T-cell (primary cell): ENCODE results near the gene ULK4. TPM values are rescaled to one million over a fixed set of nuclear protein-coding genes. Genes with fewer than 3 reads are reported as not detected.

Source experiments
- ATAC-seq, 4 experiments: fragments of 200-7000 bp in 3 of 4; fragments of 150-1000 bp in 1 of 4; cut with Tn5 transposase; replicated peaks in 1 of 4; 1 replicate in 3 of 4; 2 replicates in 1 of 4; pipeline ENCODE4 v1.10.0; 2021; ENCODE audit warnings: moderate library complexity in 3 of 4, mild to moderate bottlenecking in 2 of 4, moderate number of reproducible peaks in 1 of 4
- CTCF ChIA-PET, 2 donors: fragments of 300-600 bp; sonication (Branson Sonifier 250); formaldehyde crosslinking; loops; one replicate each; lab custom pipeline; 2022; ENCODE audit warnings: antibody characterized with exemption in 2 of 2; lab: Charles Lee
- POLR2A ChIA-PET, 2 donors: fragments of 300-600 bp; sonication (Branson Sonifier 250); formaldehyde crosslinking; loops; one replicate each; lab custom pipeline; 2022; ENCODE audit warnings: antibody characterized with exemption in 2 of 2; lab: Charles Lee
- DNase-seq, 35 experiments: peaks; one replicate each; pipeline versions ENCODE4 v3.0.0 to v3.0.0-alpha.2; 2013 to 2023
- H3K27ac ChIP-seq: one replicate; pipeline ENCODE4 v1.5.1; 2013; ENCODE audit warnings: low read length
- H3K27me3 ChIP-seq, 2 experiments: replicated peaks in 1 of 2; 1 replicate in 1 of 2; 2 replicates in 1 of 2; pipeline versions ENCODE4 v1.6.1 to v1.7.0; 2013; ENCODE audit warnings: low read length in 1 of 2, mixed read lengths in 1 of 2; ENCODE audit not compliant: control insufficient read depth in 2 of 2, insufficient read depth in 2 of 2; ENCODE audit errors: extremely low read depth in 1 of 2
- H3K36me3 ChIP-seq, 2 donors: 1 replicate in 1 of 2; 2 replicates in 1 of 2; pipeline versions ENCODE4 v1.6.1 to v1.7.0; 2013; ENCODE audit warnings: low read length in 1 of 2; ENCODE audit not compliant: control insufficient read depth in 2 of 2, insufficient read depth in 1 of 2; ENCODE audit errors: extremely low read depth in 1 of 2
- H3K4me1 ChIP-seq, 2 experiments: 1 replicate in 1 of 2; 2 replicates in 1 of 2; pipeline versions ENCODE4 v1.6.1 to v1.7.0; 2013; ENCODE audit warnings: low read length in 2 of 2, mixed read lengths in 1 of 2; ENCODE audit not compliant: insufficient read depth in 2 of 2, control insufficient read depth in 1 of 2; ENCODE audit errors: extremely low read depth in 1 of 2
- H3K4me3 ChIP-seq, 2 donors: 1 replicate in 1 of 2; 2 replicates in 1 of 2; pipeline versions ENCODE4 v1.5.1 to v1.7.0; 2013; ENCODE audit warnings: mild to moderate bottlenecking in 2 of 2, low read length in 1 of 2, moderate library complexity in 1 of 2; ENCODE audit not compliant: control insufficient read depth in 1 of 2; ENCODE audit errors: extremely low read depth in 1 of 2
- H3K9me3 ChIP-seq: 2 replicates; pipeline ENCODE4 v1.7.0; 2013
- H3K27ac Mint-ChIP-seq, 2 donors: one replicate each; pipeline ENCODE4 v1.8.0; 2020 to 2021; ENCODE audit warnings: mild to moderate bottlenecking in 2 of 2, mixed read lengths in 2 of 2
- H3K27me3 Mint-ChIP-seq, 2 donors: one replicate each; pipeline ENCODE4 v1.8.0; 2021 to 2022; ENCODE audit warnings: mixed read lengths in 2 of 2
- H3K36me3 Mint-ChIP-seq: one replicate; pipeline ENCODE4 v1.8.0; 2021; ENCODE audit warnings: mixed read lengths
- H3K4me1 Mint-ChIP-seq, 3 donors: one replicate each; pipeline ENCODE4 v1.8.0; 2020 to 2022; ENCODE audit warnings: mixed read lengths in 3 of 3, mild to moderate bottlenecking in 1 of 3
- H3K4me3 Mint-ChIP-seq, 3 donors: one replicate each; pipeline ENCODE4 v1.8.0; 2020 to 2022; ENCODE audit warnings: mild to moderate bottlenecking in 3 of 3, mixed read lengths in 3 of 3, moderate library complexity in 3 of 3
- H3K9me3 Mint-ChIP-seq, 3 donors: one replicate each; pipeline ENCODE4 v1.8.0; 2020 to 2022; ENCODE audit warnings: mixed read lengths in 3 of 3
- WGBS: methylation state at CpG from one replicate; pipeline ENCODE4 v1.1.5; 2013; ENCODE audit warnings: missing lambda C conversion rate; ENCODE audit not compliant: insufficient coverage; 5-methylcytosine and 5-hydroxymethylcytosine counted together
- total RNA-seq, 35 experiments: library from RNA in 6 of 35; stranded (reverse) in 6 of 35; fragments of 120-200 nt in 1 of 35; gene quantifications; one replicate each; pipeline versions ENCODE4 v1.2.1 to v1.2.4 and lab custom pipeline; 2013 to 2026

ULK4 gene
- total RNA-seq, 5 donors from 2014 or later (not counting 1 experiment from before 2014, with no cell fraction given) = 17.5 to 28.2 (median 19.7) TPM

GRCh38 chr3:41297750-41298149, 664.2 kb downstream of the ULK4 start:
- Mint-ChIP-seq H3K36me3 (peaks cover 8% of the 10 kb centered on the region), H3K27ac (no peak overlapping the region), H3K9me3 (no peaks in the 10 kb centered on the region), H3K27me3 (no peaks in the 10 kb centered on the region), H3K4me3 (no peak overlapping the region), H3K4me1 (no peaks in the 10 kb centered on the region)
- no peaks in the 10 kb centered on the region for H3K9me3 ChIP-seq
- H3K27me3 ChIP-seq = no peaks in the 10 kb centered on the region
- no peak for ATAC-seq
- ChIA-PET POLR2A (no interaction called here), CTCF (no interaction called here)
- no peak for DNase-seq
- H3K36me3 ChIP-seq = no peaks in the 10 kb centered on the region
- H3K4me3 ChIP-seq = no peak overlapping the region
- WGBS = 100% methylated on average over 1 of the region's 1 CpG
- H3K27ac ChIP-seq = no peak overlapping the region
- no peaks in the 10 kb centered on the region for H3K4me1 ChIP-seq

GRCh38 chr3:41296556-41296955, 665.3 kb downstream of the ULK4 start:
- no peak for ATAC-seq

DNA sequence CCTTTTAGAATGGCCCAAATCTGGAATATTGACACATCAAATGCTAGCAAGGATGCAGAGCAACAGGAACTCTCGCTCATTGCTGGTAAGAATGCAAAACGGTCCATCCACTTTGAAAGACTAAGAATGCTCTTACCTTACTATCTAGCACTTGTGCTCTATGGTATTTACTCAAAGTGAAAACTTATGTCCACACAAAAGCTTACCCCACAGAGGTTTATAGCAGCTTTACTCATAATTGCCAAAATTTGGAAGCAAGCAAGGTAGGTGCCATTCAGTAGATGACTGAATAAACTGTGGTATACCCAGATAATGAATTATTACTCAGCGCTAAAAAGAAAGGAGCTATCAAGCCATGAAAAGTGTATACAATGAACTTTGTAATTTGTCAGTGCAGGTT, 666.2 kb downstream of the ULK4 start:
- peaks cover 8% of the 10 kb centered on the region for H3K36me3 Mint-ChIP-seq
- CTCF ChIA-PET = no interaction called here
- DNase-seq = no peak
- WGBS = 83% methylated on average over 3 of the region's 3 CpGs
- Histone ChIP-seq H3K27me3 (no peaks in the 10 kb centered on the region), H3K4me1 (no peaks in the 10 kb centered on the region), H3K27ac (no peak overlapping the region), H3K9me3 (no peaks in the 10 kb centered on the region), H3K4me3 (no peak overlapping the region), H3K36me3 (no peaks in the 10 kb centered on the region)
- no peak overlapping the region for H3K4me3 Mint-ChIP-seq
- H3K9me3 Mint-ChIP-seq = no peaks in the 10 kb centered on the region
- POLR2A ChIA-PET = no interaction called here
- H3K27me3 Mint-ChIP-seq = no peaks in the 10 kb centered on the region
- no peak for ATAC-seq
- H3K27ac Mint-ChIP-seq = no peak overlapping the region
- H3K4me1 Mint-ChIP-seq = no peaks in the 10 kb centered on the region

More at GRCh38 chr3:41296556-41296955, 665.3 kb downstream of the ULK4 start:
- ChIA-PET CTCF (no interaction called here), POLR2A (no interaction called here)
- 83% methylated on average over 2 of the region's 2 CpGs for WGBS
- H3K27ac ChIP-seq = no peak overlapping the region
- Mint-ChIP-seq H3K4me3 (no peak overlapping the region), H3K4me1 (no peaks in the 10 kb centered on the region), H3K9me3 (no peaks in the 10 kb centered on the region), H3K36me3 (peaks cover 8% of the 10 kb centered on the region), H3K27ac (no peak overlapping the region), H3K27me3 (no peaks in the 10 kb centered on the region)
- no peaks in the 10 kb centered on the region for H3K9me3 ChIP-seq
- no peak for DNase-seq
- H3K4me1 ChIP-seq = no peaks in the 10 kb centered on the region
- no peak overlapping the region for H3K4me3 ChIP-seq
- no peaks in the 10 kb centered on the region for H3K36me3 ChIP-seq
- no peaks in the 10 kb centered on the region for H3K27me3 ChIP-seq

GRCh38 chr3:41293169-41293681, 668.7 kb downstream of the ULK4 start:
- H3K27ac ChIP-seq = no peak overlapping the region
- no peaks in the 10 kb centered on the region for H3K36me3 ChIP-seq
- H3K4me3 Mint-ChIP-seq = no peak overlapping the region
- no peak overlapping the region for H3K27ac Mint-ChIP-seq
- POLR2A ChIA-PET = no interaction called here
- H3K27me3 Mint-ChIP-seq = no peaks in the 10 kb centered on the region
- no peak overlapping the region for H3K4me3 ChIP-seq
- H3K27me3 ChIP-seq = no peaks in the 10 kb centered on the region
- peaks cover 0 to 2% (median 0%) of the 10 kb centered on the region in 3 donors for H3K4me1 Mint-ChIP-seq
- H3K36me3 Mint-ChIP-seq = peaks cover 8% of the 10 kb centered on the region
- no peak for DNase-seq
- H3K9me3 ChIP-seq = no peaks in the 10 kb centered on the region
- WGBS = no CpG with 5 or more reads among the region's 1 CpG
- no peaks in the 10 kb centered on the region for H3K9me3 Mint-ChIP-seq
- no peak for ATAC-seq
- CTCF ChIA-PET = no interaction called here
- no peaks in the 10 kb centered on the region for H3K4me1 ChIP-seq

DNA sequence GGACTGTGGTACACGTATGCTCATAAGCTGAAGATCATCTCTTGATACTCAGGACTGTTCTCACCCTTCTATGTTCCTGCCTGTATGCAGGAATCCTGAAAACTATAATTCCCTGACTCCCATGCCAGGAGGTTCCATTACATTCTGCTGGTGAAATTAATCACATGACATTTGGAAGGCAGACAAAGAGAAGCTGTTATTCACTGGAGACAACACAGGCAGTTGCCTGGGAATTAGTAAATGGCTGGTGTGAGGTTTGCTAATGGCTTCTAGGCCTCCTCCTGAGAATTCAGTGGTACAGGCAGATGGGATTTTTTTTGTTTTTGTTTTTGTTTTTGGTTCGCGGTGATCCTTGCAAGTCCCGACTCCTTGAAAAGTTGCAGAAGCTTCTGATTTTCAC, 671.2 kb downstream of the ULK4 start:
- no peaks in the 10 kb centered on the region for H3K9me3 ChIP-seq
- no peaks in the 10 kb centered on the region for H3K36me3 ChIP-seq
- no peak overlapping the region for H3K27ac ChIP-seq
- ChIA-PET POLR2A (no interaction called here), CTCF (no interaction called here)
- ATAC-seq (no peak), DNase-seq (no peak)
- Mint-ChIP-seq H3K27ac (no peak overlapping the region), H3K9me3 (peaks cover 0 to under 1% (median 0%) of the 10 kb centered on the region in 3 donors), H3K36me3 (peaks cover 8% of the 10 kb centered on the region), H3K4me3 (no peak overlapping the region), H3K27me3 (no peaks in the 10 kb centered on the region), H3K4me1 (peaks cover 9 to 17% (median 12%) of the 10 kb centered on the region in 3 donors)
- no peaks in the 10 kb centered on the region for H3K4me1 ChIP-seq
- WGBS = no CpG with 5 or more reads among the region's 4 CpGs
- H3K27me3 ChIP-seq = no peaks in the 10 kb centered on the region
- H3K4me3 ChIP-seq = no peak overlapping the region

- Mint-ChIP-seq H3K4me1 (peaks cover 9 to 17% (median 12%) of the 10 kb centered on the region in 3 donors), H3K27me3 (no peaks in the 10 kb centered on the region), H3K4me3 (no peak overlapping the region), H3K9me3 (peaks cover 0 to 4% (median 3%) of the 10 kb centered on the region in 3 donors), H3K27ac (no peak overlapping the region), H3K36me3 (peaks cover 8% of the 10 kb centered on the region)
- no peak overlapping the region for H3K27ac ChIP-seq
- no peaks in the 10 kb centered on the region for H3K9me3 ChIP-seq
- DNase-seq (no peak), ATAC-seq (no peak)
- ChIA-PET CTCF (no interaction called here), POLR2A (no interaction called here)
- H3K4me1 ChIP-seq = no peaks in the 10 kb centered on the region
- H3K36me3 ChIP-seq = no peaks in the 10 kb centered on the region
- WGBS = no CpG with 5 or more reads among the region's 2 CpGs
- H3K4me3 ChIP-seq = no peak overlapping the region
- no peaks in the 10 kb centered on the region for H3K27me3 ChIP-seq
These were observed 671.6 kb downstream of the ULK4 start for GRCh38 chr3:41290306-41290705.

- WGBS = 93% methylated on average over 3 of the region's 8 CpGs
- Histone ChIP-seq H3K4me1 (no peaks in the 10 kb centered on the region), H3K4me3 (no peak overlapping the region), H3K27ac (no peak overlapping the region), H3K27me3 (no peaks in the 10 kb centered on the region), H3K9me3 (no peaks in the 10 kb centered on the region), H3K36me3 (no peaks in the 10 kb centered on the region)
- no peaks in the 10 kb centered on the region for H3K27me3 Mint-ChIP-seq
- ATAC-seq (no peak), DNase-seq (no peak)
- H3K4me1 Mint-ChIP-seq = peaks cover 9 to 17% (median 12%) of the 10 kb centered on the region in 3 donors
- CTCF ChIA-PET = no interaction called here
- H3K36me3 Mint-ChIP-seq = peaks cover 7% of the 10 kb centered on the region
- no peak overlapping the region for H3K27ac Mint-ChIP-seq
- H3K9me3 Mint-ChIP-seq = peaks cover 0 to 7% (median 6%) of the 10 kb centered on the region in 3 donors
- H3K4me3 Mint-ChIP-seq = no peak overlapping the region
- POLR2A ChIA-PET = no interaction called here
These were observed 673.1 kb downstream of the ULK4 start for GRCh38 chr3:41288785-41289184.
